HL-60 (cell line): Measurements from ENCODE around the gene AIFM1.

Experiments used
- DNase-seq, 2 experiments: peaks; one replicate each; pipeline ENCODE4 v3.0.0-alpha.2; 2010 to 2020; ENCODE audit warnings: low read depth in 1 of 2, low spot score in 1 of 2
- H3K27ac ChIP-seq: fragments of 250-450 bp; sonication (Bioruptor Pico); replicated peaks from 2 replicates; pipeline ENCODE4 v1.5.1; 2020; ENCODE audit warnings: mild to moderate bottlenecking, moderate library complexity
- H3K27me3 ChIP-seq: fragments of 250-450 bp; sonication (Bioruptor Pico); 2 replicates; pipeline ENCODE4 v1.5.1; 2021; ENCODE audit warnings: mild to moderate bottlenecking, moderate library complexity; ENCODE audit not compliant: insufficient read depth, poor library complexity, severe bottlenecking
- H3K4me3 ChIP-seq: replicated peaks from 2 replicates; pipeline ENCODE4 v1.5.1; 2011; ENCODE audit warnings: mild to moderate bottlenecking, control low read depth, low read length; ENCODE audit not compliant: insufficient read depth
- GABPA ChIP-seq: IDR thresholded peaks from 2 replicates; pipeline ENCODE4 v1.6.1; 2012; ENCODE audit warnings: low read depth
- POLR2AphosphoS5 ChIP-seq: IDR thresholded peaks from 2 replicates; pipeline ENCODE4 v1.6.1; 2012; ENCODE audit warnings: low read depth
- SPI1 ChIP-seq: IDR thresholded peaks from 2 replicates; pipeline ENCODE4 v1.6.1; 2012; ENCODE audit warnings: low read depth, mild to moderate bottlenecking, borderline replicate concordance
- TF ChIP-seq, protein P1 (sequence below): IDR thresholded peaks from one replicate; pipeline ENCODE4 v1.5.1; 2011; ENCODE audit warnings: low read length, control low read depth, inconsistent platforms; ENCODE audit not compliant: insufficient read depth
- TF ChIP-seq, protein P2 (sequence below): IDR thresholded peaks from 2 replicates; pipeline ENCODE4 v1.6.1; 2012; ENCODE audit warnings: low read depth; ENCODE audit not compliant: insufficient replicate concordance

Gene AIFM1

DNA sequence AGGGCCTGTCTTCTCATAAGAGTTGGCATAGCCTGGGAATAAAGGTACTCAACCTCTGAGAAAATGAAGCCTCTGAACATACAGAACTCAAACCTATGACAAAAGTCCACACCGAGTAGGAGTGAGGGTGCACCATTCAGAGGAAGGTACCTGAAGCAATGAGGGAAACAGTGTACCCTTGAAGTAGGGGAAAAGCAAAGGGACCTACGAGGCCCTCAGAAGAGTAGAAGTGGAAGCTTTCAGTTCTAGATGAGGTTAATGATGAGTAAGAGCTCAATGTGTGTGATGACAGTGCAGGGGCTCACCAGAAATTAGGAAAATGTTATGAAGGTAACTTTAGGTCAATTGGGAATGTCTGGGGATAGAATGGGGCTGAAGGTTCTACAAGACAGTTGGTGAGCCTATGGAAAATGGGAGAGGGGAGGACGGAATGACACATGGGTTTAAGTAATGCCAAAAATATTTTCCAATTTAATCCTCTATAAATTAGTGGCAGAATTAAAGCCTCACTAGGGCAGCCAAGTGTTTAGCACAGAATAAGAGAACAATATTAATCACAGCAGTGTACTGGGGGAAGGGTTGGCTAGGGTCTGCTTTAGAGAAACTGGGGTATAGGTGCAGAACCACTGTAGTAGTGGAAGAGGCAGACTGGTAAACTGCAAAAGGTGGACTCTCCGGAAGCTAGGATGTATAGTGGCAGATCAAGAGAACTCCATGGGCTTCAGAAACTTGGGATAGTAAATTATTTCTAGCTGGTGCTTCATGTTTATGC lies 46.0 kb upstream of the AIFM1 start:
- no peak overlapping the region for H3K27ac ChIP-seq
- no peak for DNase-seq
- TF ChIP-seq GABPA (no peak), SPI1 (no peak), POLR2AphosphoS5 (no peak)
- TF ChIP-seq, protein P1, sequence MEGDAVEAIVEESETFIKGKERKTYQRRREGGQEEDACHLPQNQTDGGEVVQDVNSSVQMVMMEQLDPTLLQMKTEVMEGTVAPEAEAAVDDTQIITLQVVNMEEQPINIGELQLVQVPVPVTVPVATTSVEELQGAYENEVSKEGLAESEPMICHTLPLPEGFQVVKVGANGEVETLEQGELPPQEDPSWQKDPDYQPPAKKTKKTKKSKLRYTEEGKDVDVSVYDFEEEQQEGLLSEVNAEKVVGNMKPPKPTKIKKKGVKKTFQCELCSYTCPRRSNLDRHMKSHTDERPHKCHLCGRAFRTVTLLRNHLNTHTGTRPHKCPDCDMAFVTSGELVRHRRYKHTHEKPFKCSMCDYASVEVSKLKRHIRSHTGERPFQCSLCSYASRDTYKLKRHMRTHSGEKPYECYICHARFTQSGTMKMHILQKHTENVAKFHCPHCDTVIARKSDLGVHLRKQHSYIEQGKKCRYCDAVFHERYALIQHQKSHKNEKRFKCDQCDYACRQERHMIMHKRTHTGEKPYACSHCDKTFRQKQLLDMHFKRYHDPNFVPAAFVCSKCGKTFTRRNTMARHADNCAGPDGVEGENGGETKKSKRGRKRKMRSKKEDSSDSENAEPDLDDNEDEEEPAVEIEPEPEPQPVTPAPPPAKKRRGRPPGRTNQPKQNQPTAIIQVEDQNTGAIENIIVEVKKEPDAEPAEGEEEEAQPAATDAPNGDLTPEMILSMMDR = no peak
- TF ChIP-seq, protein P2, sequence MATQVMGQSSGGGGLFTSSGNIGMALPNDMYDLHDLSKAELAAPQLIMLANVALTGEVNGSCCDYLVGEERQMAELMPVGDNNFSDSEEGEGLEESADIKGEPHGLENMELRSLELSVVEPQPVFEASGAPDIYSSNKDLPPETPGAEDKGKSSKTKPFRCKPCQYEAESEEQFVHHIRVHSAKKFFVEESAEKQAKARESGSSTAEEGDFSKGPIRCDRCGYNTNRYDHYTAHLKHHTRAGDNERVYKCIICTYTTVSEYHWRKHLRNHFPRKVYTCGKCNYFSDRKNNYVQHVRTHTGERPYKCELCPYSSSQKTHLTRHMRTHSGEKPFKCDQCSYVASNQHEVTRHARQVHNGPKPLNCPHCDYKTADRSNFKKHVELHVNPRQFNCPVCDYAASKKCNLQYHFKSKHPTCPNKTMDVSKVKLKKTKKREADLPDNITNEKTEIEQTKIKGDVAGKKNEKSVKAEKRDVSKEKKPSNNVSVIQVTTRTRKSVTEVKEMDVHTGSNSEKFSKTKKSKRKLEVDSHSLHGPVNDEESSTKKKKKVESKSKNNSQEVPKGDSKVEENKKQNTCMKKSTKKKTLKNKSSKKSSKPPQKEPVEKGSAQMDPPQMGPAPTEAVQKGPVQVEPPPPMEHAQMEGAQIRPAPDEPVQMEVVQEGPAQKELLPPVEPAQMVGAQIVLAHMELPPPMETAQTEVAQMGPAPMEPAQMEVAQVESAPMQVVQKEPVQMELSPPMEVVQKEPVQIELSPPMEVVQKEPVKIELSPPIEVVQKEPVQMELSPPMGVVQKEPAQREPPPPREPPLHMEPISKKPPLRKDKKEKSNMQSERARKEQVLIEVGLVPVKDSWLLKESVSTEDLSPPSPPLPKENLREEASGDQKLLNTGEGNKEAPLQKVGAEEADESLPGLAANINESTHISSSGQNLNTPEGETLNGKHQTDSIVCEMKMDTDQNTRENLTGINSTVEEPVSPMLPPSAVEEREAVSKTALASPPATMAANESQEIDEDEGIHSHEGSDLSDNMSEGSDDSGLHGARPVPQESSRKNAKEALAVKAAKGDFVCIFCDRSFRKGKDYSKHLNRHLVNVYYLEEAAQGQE = no peak
- no peak overlapping the region for H3K4me3 ChIP-seq
- no peaks in the 10 kb centered on the region for H3K27me3 ChIP-seq

DNA sequence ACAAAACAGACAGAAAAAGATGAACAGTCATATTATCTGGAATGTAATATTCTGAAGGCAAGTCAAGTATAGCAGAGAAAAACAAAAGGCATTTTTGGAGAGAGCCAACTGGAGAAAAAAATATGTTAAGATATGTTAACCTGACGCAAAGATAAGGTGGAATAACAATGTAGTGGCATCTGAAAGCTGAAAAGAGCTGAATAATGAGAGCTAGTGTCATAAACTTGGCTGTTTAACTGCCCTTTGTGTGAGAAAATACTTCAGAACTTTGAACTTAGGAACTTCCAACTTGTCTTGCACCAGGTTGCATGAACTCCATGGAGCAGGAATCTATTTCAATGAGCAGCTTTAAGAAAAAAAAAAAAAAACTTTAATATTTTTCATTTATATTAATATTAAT lies 39.0 kb upstream of the AIFM1 start:
- H3K27ac ChIP-seq = no peak overlapping the region
- no peaks in the 10 kb centered on the region for H3K27me3 ChIP-seq
- TF ChIP-seq, protein P2 = no peak
- no peak for TF ChIP-seq SPI1
- TF ChIP-seq GABPA = no peak
- TF ChIP-seq, protein P1 = no peak
- no peak for TF ChIP-seq POLR2AphosphoS5
- DNase-seq = no peak
- no peak overlapping the region for H3K4me3 ChIP-seq

DNA sequence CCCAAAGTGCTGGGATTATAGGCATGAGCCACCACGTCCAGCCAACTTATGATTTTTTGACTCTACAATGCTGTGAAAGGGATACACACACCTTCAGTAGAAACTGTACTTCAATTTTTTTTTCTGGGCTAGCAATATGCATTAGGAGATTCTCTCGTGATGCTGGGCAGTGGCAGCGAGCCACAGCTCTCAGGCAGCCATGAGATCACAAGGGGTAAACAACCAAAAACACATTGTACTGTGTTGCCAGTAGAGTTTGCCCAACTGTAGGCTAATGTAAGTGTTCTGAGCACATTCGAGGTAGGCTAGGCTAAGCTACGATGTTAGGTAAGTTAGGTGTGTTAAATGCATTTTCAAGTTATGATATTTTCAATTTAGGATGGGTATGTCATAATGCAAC lies 31.8 kb upstream of the AIFM1 start:
- Histone ChIP-seq H3K27me3 (no peaks in the 10 kb centered on the region), H3K4me3 (no peak overlapping the region), H3K27ac (no peak overlapping the region)
- TF ChIP-seq, protein P1 = no peak
- TF ChIP-seq POLR2AphosphoS5 (no peak), GABPA (no peak), SPI1 (no peak)
- TF ChIP-seq, protein P2 = no peak
- DNase-seq = no peak
